Effector memory CD8-positive, alpha-beta T cell (primary cell): ENCODE results near the gene PAX7.

Experiments
- ATAC-seq: fragments of 150-1000 bp; cut with Tn5 transposase; replicated peaks from 2 replicates; pipeline ENCODE4 v1.10.0; 2021; ENCODE audit warnings: mild to moderate bottlenecking, moderate library complexity
- DNase-seq, 3 experiments: peaks; one replicate each; pipeline ENCODE4 v3.0.0; 2021
- H3K27ac Mint-ChIP-seq, 2 donors: one replicate each; pipeline ENCODE4 v1.8.0; 2022; ENCODE audit warnings: mild to moderate bottlenecking in 2 of 2, mixed read lengths in 2 of 2, moderate library complexity in 2 of 2
- H3K27me3 Mint-ChIP-seq, 2 donors: one replicate each; pipeline ENCODE4 v1.8.0; 2022; ENCODE audit warnings: mixed read lengths in 2 of 2
- H3K36me3 Mint-ChIP-seq: one replicate; pipeline ENCODE4 v1.8.0; 2022; ENCODE audit warnings: mild to moderate bottlenecking, moderate library complexity, mixed read lengths; ENCODE audit not compliant: insufficient read depth
- H3K4me1 Mint-ChIP-seq, 2 donors: one replicate each; pipeline ENCODE4 v1.8.0; 2022; ENCODE audit warnings: low read depth in 2 of 2, mixed read lengths in 2 of 2
- H3K4me3 Mint-ChIP-seq, 2 donors: one replicate each; pipeline ENCODE4 v1.8.0; 2022; ENCODE audit warnings: mild to moderate bottlenecking in 2 of 2, mixed read lengths in 2 of 2, moderate library complexity in 2 of 2
- H3K9me3 Mint-ChIP-seq, 2 donors: one replicate each; pipeline ENCODE4 v1.8.0; 2022; ENCODE audit warnings: mixed read lengths in 2 of 2

The PAX7 gene

GRCh38 chr1:18606443-18607288 lies 24.0 kb upstream of the PAX7 start:
- Mint-ChIP-seq H3K4me1 (no peaks in the 10 kb centered on the region), H3K4me3 (no peak overlapping the region), H3K27me3 (peaks cover 26 to 56% of the 10 kb centered on the region in 2 donors), H3K27ac (no peak overlapping the region), H3K36me3 (no peaks in the 10 kb centered on the region), H3K9me3 (no peaks in the 10 kb centered on the region)
- no peak for DNase-seq
- ATAC-seq = no peak

- Mint-ChIP-seq H3K36me3 (no peaks in the 10 kb centered on the region), H3K4me1 (no peaks in the 10 kb centered on the region)
These were observed 23.3 kb upstream of the PAX7 start for GRCh38 chr1:18607289-18607760.

GRCh38 chr1:18608534-18608933 lies 22.1 kb upstream of the PAX7 start:
- H3K36me3 Mint-ChIP-seq = no peaks in the 10 kb centered on the region
- H3K27ac Mint-ChIP-seq = no peak overlapping the region
- no peaks in the 10 kb centered on the region for H3K9me3 Mint-ChIP-seq
- DNase-seq = no peak
- no peak overlapping the region for H3K4me3 Mint-ChIP-seq
- H3K4me1 Mint-ChIP-seq = no peaks in the 10 kb centered on the region
- peaks cover 30 to 65% of the 10 kb centered on the region in 2 donors for H3K27me3 Mint-ChIP-seq
- no peak for ATAC-seq

More at GRCh38 chr1:18607289-18607760, 23.3 kb upstream of the PAX7 start:
- no peaks in the 10 kb centered on the region for H3K9me3 Mint-ChIP-seq
- peaks cover 30 to 63% of the 10 kb centered on the region in 2 donors for H3K27me3 Mint-ChIP-seq
- H3K27ac Mint-ChIP-seq = no peak overlapping the region
- H3K4me3 Mint-ChIP-seq = no peak overlapping the region
- no peak for ATAC-seq
- DNase-seq = no peak

GRCh38 chr1:18611311-18611710 lies 19.3 kb upstream of the PAX7 start:
- Mint-ChIP-seq H3K4me3 (no peak overlapping the region), H3K9me3 (no peaks in the 10 kb centered on the region), H3K36me3 (no peaks in the 10 kb centered on the region), H3K27ac (no peak overlapping the region), H3K4me1 (no peaks in the 10 kb centered on the region), H3K27me3 (peaks cover 28 to 38% of the 10 kb centered on the region in 2 donors)
- no peak for ATAC-seq
- no peak for DNase-seq

GRCh38 chr1:18612073-18612472 lies 18.6 kb upstream of the PAX7 start:
- Mint-ChIP-seq H3K4me3 (no peak overlapping the region), H3K27ac (no peak overlapping the region), H3K9me3 (no peaks in the 10 kb centered on the region), H3K4me1 (no peaks in the 10 kb centered on the region), H3K36me3 (no peaks in the 10 kb centered on the region), H3K27me3 (peaks cover 28 to 37% of the 10 kb centered on the region in 2 donors)
- DNase-seq = no peak
- ATAC-seq = no peak

GRCh38 chr1:18614069-18614735 lies 16.4 kb upstream of the PAX7 start:
- DNase-seq (no peak), ATAC-seq (no peak)
- H3K27me3 Mint-ChIP-seq = peaks cover 25% of the 10 kb centered on the region in 2 donors
- H3K27ac Mint-ChIP-seq = no peak overlapping the region
- H3K9me3 Mint-ChIP-seq = no peaks in the 10 kb centered on the region
- no peaks in the 10 kb centered on the region for H3K36me3 Mint-ChIP-seq
- no peaks in the 10 kb centered on the region for H3K4me1 Mint-ChIP-seq
- H3K4me3 Mint-ChIP-seq = no peak overlapping the region

- DNase-seq (no peak), ATAC-seq (no peak)
- H3K4me3 Mint-ChIP-seq = no peak overlapping the region
These were observed 11.8 kb upstream of the PAX7 start for GRCh38 chr1:18618546-18619466.

GRCh38 chr1:18619467-18619835 lies 11.2 kb upstream of the PAX7 start:
- Mint-ChIP-seq H3K9me3 (no peaks in the 10 kb centered on the region), H3K4me3 (no peak overlapping the region), H3K27ac (no peak overlapping the region), H3K36me3 (no peaks in the 10 kb centered on the region), H3K27me3 (peaks cover 45 to 56% of the 10 kb centered on the region in 2 donors), H3K4me1 (no peaks in the 10 kb centered on the region)
- DNase-seq (no peak), ATAC-seq (no peak)

More at GRCh38 chr1:18618546-18619466, 11.8 kb upstream of the PAX7 start:
- Mint-ChIP-seq H3K36me3 (no peaks in the 10 kb centered on the region), H3K9me3 (no peaks in the 10 kb centered on the region), H3K27me3 (peaks cover 48 to 50% of the 10 kb centered on the region in 2 donors), H3K4me1 (no peaks in the 10 kb centered on the region), H3K27ac (peak overlapping the region in 1 of 2 donors; percentile 23)

GRCh38 chr1:18628511-18628910 lies 2.1 kb upstream of the PAX7 start:
- DNase-seq (no peak), ATAC-seq (no peak)
- Mint-ChIP-seq H3K4me1 (peaks cover 0 to 1% of the 10 kb centered on the region in 2 donors), H3K27ac (no peak overlapping the region), H3K27me3 (peaks cover 84 to 100% of the 10 kb centered on the region in 2 donors), H3K4me3 (no peak overlapping the region), H3K36me3 (no peaks in the 10 kb centered on the region), H3K9me3 (no peaks in the 10 kb centered on the region)

GRCh38 chr1:18629659-18630510 lies 761 bp upstream of the PAX7 start:
- Mint-ChIP-seq H3K27me3 (peaks cover 88 to 100% of the 10 kb centered on the region in 2 donors), H3K4me3 (no peak overlapping the region), H3K27ac (no peak overlapping the region), H3K9me3 (no peaks in the 10 kb centered on the region), H3K36me3 (no peaks in the 10 kb centered on the region), H3K4me1 (peaks cover 0 to 1% of the 10 kb centered on the region in 2 donors)
- no peak for ATAC-seq
- no peak for DNase-seq

- H3K27me3 Mint-ChIP-seq = peaks cover 90 to 100% of the 10 kb centered on the region in 2 donors
- H3K9me3 Mint-ChIP-seq = no peaks in the 10 kb centered on the region
- H3K36me3 Mint-ChIP-seq = no peaks in the 10 kb centered on the region
- no peak for DNase-seq
- no peak for ATAC-seq
- H3K27ac Mint-ChIP-seq = no peak overlapping the region
- H3K4me1 Mint-ChIP-seq = peaks cover 0 to 1% of the 10 kb centered on the region in 2 donors
- no peak overlapping the region for H3K4me3 Mint-ChIP-seq
These were observed 1.0 kb downstream of the PAX7 start for GRCh38 chr1:18631496-18632217.

GRCh38 chr1:18632218-18632588 lies 1.6 kb downstream of the PAX7 start:
- DNase-seq (no peak), ATAC-seq (no peak)
- H3K36me3 Mint-ChIP-seq = no peaks in the 10 kb centered on the region
- peaks cover 0 to 1% of the 10 kb centered on the region in 2 donors for H3K4me1 Mint-ChIP-seq
- peaks cover 94 to 100% of the 10 kb centered on the region in 2 donors for H3K27me3 Mint-ChIP-seq
- H3K27ac Mint-ChIP-seq = no peak overlapping the region
- no peaks in the 10 kb centered on the region for H3K9me3 Mint-ChIP-seq
- H3K4me3 Mint-ChIP-seq = no peak overlapping the region
